SH-SY5Y (cell line): ENCODE results near the gene SCN7A.

Experiments
- GATA2 ChIP-seq: IDR thresholded peaks from 2 replicates; pipeline ENCODE4 v1.6.1; 2011; ENCODE audit warnings: mild to moderate bottlenecking, low read depth, low read length
- GATA3 ChIP-seq: IDR thresholded peaks from 2 replicates; pipeline ENCODE4 v1.6.1; 2011; ENCODE audit warnings: low read depth, mild to moderate bottlenecking, low read length, moderate library complexity

- TF ChIP-seq GATA2 (no peak), GATA3 (no peak)
These were observed 111.6 kb downstream of the SCN7A start for GRCh38 chr2:166382448-166382847.
